Measurements from ENCODE around the gene SIGMAR1. TPM values are rescaled to one million over a fixed set of nuclear protein-coding genes. Genes with fewer than 3 reads are reported as not detected.

The SIGMAR1 gene
- polyA plus RNA-seq, 4 donors, result 44.0 to 57.1 (median 49.5) TPM

DNA sequence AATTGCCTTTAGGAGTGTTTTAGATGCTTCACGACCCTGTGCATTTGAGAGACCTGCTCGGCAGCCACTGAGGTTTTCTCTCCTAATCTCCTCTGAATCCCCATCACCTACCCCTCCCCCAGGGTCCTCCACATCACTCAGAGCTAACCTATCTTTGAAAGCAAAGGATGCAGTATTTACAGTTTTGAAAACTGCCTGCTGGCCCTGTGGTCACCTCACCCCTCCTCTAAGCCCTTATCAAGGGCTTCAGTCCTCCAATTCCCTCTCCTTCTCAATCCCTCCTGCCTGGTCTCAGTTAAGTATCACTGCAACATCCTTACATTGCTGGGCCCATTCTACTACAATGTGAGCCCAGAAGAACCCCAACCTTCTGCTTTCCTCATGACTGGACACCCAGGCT lies 30.3 kb downstream of the SIGMAR1 start:
- DNase-seq (ENCODE audit: low read depth in 4 of 4, low spot score in 2 of 4), result no peak

DNA sequence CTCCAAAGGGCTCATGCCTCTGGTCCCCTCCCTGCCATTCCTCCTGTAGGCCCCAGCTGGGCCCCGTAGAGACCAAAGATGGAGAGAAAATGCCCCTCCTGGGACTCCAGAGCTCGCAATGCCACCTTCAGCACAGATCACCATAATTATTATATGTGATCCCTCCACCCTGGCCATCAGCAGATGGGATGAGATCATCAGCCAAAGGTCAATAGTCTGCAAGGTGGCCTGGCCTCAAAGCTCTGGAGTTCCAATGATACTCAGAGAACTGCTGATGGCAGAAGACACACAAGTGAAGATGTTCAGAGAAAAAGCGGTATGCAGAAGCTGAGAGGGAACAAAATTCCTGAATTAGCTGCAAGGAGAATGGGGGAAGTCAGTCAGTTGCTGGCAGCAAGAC lies 30.7 kb downstream of the SIGMAR1 start:
- no peak for DNase-seq (ENCODE audit: low read depth in 4 of 4, low spot score in 2 of 4)

DNA sequence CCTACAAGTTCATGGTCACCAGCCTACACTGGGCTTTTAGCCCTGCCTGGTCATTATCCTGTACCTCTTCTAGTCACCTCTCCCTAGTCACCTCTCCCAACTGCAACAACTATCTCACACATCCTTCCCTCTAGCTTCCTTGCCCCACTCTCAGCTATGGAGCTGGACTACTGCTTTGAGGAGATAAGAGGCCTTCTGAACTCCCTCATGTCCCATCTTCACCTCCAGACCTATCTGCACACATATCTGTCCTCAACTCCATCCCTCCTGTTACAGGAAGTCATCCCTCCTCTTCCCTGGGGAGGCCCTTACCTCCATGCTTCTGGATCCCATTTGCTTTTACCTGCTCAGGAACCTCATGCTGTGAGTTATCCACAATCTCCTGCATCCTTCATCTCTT lies 31.4 kb downstream of the SIGMAR1 start:
- DNase-seq (ENCODE audit: low read depth in 4 of 4, low spot score in 2 of 4), result no peak

DNA sequence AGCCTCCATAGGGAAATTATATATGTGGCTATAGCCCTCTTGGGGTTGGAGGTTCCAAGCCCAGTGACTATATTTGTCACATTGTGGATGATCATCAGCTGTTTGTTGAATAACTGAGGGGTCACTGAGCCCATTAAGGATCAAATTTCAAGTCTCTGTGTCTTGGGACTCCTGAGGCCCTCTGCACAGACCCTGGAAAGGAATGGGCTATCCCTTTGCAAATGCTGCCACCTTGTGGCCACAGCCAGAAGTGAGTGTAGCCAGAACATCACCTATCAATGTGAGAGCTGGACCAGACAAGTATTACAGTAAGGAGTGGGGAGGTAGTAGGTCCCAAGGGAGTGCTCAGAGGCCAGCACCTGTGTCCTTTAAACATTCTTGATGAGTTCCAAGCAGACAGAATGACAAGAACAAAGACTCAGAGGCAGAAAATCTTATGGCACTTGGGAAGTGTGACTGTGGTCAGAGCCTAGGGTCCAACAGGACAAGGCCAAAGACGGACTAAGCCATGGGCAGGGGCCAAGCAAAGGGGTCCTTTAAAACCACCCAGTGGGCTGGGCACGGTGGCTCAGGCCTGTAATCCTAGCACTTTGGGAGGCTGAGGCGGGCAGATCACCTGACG lies 33.9 kb downstream of the SIGMAR1 start:
- DNase-seq (ENCODE audit: low read depth in 4 of 4, low spot score in 2 of 4), result peak in 2 of 4 donors; percentile 65 to 78

DNA sequence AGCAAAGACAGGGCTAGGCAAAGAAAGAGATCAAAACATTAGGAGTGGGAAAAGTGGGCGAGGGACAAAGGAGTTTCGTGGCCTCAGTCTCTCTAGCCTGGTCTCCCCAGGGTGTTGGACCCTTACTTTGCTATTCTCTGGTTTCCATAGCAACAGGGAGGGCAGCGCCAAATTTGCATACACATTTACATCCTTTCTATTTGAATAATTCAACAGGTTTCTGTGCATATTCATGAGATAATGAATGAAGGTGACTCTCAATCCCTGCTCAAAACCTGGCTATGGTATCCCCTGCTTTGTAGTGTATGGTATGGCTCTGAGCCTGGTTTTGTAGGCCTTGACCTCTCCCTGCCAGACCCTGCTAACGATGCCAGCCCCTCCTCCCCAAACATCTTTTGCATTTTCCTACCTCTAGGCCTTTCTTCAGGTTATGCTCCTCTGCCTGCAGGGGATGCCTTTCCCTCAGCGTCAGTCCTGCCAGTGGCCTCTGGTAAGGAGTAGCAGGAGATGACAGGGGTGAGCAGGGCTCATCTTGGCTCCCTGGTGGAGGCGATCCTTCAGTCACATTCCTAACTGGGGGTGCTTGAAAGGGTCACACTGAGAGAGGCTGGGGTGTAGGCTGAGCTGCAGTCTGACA lies 35.5 kb downstream of the SIGMAR1 start:
- no peak for DNase-seq (ENCODE audit: low read depth in 4 of 4, low spot score in 2 of 4)

DNA sequence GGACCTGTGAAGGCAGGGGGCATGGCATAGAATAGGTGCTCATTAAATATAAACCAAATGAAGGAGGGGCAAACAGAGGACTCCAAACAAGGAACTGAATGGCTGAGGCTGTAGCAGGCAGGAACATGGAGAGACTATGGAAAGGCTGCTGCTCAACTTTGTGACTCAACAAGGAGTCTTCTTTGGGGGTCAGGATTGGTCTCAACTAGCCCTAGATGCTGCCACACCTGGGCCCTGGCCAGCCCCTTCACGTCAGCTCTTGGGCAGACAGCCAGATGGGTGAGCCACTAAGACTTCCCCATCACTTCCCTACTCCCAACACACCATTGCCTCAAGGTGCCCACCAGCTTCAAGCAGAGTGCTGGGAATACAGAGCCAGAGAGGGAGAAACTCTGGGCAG lies 36.7 kb downstream of the SIGMAR1 start:
- DNase-seq (ENCODE audit: low read depth in 4 of 4, low spot score in 2 of 4), result no peak

DNA sequence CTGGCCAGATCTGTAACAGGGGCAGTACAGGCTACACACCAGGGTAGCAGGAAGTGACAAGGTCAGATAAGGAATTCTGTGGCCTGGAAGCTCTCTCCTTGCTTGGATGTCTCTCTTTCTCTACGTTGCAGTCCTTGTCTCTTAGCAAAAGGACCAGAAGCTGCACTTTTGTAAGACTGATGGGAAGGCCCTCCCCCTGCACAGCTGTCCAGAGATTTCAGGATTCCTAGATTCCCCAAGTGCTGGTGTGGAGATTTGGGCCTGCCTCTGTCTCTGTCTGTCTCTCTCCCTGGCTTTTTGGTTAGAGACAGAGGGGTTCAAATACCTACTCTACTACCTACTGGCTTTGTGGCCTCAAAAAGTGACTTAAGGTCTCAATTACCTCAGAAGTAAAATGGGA lies 38.0 kb downstream of the SIGMAR1 start:
- no peak for DNase-seq (ENCODE audit: low read depth in 4 of 4, low spot score in 2 of 4)

DNA sequence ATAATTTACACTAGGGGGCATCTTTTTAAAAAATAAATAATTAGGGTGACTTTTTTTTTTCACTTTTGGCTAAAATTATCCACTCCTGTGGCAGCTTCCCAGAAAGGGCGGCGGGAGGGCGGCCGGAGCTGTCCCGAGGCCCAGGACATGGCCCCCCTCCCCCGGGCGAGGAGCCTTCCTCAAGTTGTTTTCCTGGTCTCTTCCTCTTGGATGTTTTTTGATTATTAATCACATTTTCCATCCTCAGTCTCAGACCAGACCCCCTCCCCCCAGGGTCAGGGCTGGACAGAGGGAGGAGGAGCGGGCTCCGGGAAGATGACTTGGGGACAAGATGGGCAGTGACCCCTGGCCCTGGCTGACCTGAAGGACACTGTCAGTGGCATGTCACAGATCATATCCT lies 43.4 kb downstream of the SIGMAR1 start:
- no peak for DNase-seq (ENCODE audit: low read depth in 4 of 4, low spot score in 2 of 4)

DNA sequence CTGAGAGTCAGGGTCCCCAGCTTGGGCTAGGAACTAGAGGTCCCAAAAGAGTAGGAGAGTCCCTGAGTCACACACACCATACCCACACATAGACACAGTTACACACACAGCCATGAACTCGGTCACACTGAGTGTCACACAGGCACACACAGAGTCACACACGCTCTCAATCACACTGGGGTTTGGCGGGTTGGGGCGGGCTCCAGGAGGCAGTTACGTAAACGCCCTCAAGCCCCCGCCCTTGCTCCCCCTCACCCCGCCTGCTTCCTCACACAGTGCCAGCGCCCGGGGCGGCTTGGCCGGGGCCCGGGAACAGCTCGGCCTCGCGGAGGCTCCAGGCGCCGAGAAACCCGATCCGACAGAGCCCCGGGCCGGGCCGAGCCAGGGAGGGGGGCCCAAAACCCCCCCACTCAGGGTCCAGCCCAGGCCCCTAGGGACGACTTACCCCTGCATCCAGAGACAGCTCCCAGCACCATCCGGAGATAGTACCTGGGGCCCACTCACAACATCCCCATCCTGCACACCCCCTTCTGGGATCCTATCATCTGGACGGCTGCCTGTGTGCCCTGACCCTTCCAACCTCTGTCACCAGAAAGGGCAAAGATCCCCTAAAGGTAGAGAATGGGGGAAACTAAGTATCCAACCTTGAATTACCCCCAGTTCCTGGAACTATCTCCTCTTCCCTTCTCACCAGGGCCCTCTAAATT lies 44.5 kb downstream of the SIGMAR1 start:
- DNase-seq (ENCODE audit: low read depth in 4 of 4, low spot score in 2 of 4), result no peak

DNA sequence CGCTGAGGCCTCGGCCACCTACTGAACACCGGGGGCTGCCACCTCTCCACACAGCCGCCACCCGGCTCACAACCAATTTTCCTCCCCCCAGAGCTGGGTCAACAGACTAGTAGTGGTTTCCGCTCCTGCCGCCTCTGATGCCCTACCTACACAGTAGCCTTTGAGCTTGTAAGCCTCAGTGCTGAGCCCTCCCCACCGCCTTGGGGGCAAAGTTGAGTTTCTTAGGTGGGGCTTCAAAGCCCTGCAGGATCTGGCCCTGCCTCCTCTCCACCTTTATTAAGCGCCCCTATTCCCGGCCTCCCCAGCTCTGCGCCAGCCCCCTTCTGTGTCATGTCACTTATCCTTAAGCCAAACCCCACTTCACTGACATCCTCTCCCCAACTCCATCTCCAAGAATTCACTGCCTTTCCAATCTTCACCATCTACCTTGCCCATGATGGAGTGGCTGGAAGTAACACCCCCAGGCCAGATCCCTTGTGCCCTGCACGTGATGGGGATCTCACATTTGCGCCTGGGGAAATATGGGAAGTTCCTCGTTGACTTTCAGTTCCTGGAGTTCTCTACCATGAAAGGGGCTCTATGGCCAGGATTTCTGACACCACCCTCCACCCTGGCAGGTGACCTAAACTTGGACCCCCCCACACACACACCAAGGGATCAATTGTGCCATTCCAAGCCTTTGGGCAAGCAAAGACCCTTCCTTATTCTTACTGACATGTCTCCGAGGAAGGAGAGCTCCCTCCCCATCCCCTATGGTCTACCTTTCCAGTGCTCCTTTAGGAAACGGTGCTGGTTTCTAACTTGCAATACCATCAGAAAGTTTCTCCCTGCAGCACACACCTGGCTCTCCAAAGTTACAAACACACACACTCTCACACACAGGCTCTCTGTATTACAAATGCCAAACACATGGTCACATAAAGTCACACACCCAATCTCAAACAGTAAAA lies 45.4 kb downstream of the SIGMAR1 start:
- DNase-seq (ENCODE audit: low read depth in 4 of 4, low spot score in 2 of 4), result no peak

DNA sequence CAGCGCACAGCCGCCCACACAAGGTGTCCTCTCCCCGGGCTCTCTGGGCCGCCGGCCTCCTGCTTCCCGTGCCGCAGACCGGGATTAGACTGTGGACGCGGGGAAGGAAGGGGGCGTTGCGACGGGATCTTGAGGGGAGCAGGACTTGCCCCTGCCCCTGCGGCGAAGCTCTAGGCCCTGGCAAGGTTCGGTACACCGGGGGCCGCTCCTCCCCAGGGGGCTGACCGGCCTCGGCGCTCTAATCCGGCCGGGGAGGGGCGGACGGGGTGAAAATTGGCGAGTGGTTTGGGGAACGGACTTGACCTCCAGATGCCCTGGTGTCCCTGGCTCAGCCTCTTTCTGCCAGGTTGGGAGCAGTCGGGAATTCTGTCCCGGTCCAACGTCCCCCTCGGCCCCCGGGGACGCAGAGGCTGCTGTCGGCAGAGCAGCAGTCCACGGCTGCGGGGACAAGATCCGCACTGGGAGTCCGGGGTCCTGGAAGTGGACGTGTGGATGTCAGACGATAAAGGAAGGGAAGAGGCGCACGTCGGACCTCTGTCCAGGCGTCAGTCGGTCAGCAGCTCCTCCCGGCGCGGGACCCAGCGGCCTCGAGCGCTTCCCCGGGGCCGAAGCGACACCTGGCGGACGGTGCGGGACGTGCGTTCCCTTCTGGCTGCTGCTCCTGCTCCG lies 46.2 kb downstream of the SIGMAR1 start:
- DNase-seq (ENCODE audit: low read depth in 4 of 4, low spot score in 2 of 4), result no peak

DNA sequence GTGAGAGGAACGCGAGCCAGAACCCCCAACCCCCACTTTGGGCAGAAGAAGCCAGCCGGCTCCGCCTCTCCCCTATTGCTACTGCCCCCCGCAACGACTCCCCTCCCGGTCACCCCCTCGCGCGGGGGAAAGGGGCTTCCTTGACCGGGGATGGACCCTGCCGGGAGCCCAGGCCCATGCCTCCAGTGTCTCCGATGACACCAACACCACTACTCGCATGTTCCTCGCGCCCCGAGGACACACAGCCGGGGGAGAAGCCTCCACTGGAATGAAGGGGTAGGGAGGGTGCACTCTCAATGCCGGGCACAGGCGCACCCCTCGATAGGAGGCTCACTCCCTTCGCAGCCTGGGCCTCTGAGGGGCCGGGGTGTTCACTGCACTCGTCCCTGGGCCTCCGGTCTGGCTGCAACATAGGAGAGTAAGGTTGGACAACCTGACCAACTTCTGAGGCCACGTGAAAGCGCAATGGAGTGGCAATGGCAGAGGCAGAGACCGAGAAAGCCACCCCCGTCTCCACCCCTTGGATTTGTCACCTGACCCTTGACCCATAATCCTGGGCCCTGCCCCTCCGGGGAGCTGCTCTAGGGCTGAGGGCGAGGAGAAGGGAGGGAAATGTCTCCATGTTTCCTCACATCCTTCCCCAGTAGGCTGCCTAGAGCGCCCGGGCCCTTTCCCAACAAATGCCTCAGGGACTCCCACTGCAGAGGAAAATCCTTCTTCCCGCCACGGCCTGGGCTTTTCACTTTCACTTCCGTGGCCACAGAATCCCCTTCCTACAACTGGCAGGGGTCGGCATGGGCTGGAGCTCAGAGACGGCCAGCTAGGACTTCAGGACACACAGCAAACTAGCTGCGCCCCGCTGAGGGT lies 47.0 kb downstream of the SIGMAR1 start:
- DNase-seq (ENCODE audit: low read depth in 4 of 4, low spot score in 2 of 4), result no peak

DNA sequence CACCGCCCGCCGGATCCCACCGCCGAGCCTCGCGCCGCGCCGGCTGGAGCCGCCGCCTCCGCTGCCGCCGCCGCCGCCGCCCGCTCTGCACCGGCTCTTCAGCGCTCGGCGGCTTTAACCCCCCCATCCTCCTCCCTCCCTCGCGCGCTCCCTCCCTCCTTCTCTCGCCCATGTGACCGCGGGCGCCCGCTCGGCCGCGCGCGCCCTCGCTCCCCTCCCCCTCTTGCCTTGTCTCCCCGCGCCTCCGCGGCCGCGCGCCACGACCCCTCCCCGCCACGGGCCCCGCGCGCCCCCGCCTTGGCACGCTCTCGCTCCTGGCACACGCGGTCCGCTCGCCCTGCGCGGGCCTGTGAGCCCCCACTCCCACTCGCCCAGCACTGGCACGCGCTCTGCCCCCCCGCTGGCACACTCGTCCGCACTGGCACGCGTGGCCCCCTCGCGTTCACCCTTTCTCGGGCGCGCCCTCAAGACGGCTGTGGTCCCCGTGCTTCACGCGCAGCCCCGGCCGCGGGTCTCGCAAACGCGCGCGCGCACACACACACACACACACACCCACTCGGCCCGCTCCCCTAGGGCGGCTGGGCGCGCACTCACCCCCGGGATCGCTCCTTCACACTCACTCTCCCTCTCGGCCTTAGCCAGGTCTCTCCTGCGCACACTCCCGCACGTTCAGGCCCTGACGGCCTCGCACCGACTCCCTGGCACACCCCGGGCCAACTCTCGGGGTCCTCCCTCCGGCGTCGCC lies 47.8 kb downstream of the SIGMAR1 start, which contains the start of gene CNTFR:
Gene CNTFR, minus strand, starts transcription at position 89 of the 745 bp plus-strand sequence. CDS start 20,743 bp downstream, outside the sequence.
- no peak for DNase-seq (ENCODE audit: low read depth in 4 of 4, low spot score in 2 of 4)

DNA sequence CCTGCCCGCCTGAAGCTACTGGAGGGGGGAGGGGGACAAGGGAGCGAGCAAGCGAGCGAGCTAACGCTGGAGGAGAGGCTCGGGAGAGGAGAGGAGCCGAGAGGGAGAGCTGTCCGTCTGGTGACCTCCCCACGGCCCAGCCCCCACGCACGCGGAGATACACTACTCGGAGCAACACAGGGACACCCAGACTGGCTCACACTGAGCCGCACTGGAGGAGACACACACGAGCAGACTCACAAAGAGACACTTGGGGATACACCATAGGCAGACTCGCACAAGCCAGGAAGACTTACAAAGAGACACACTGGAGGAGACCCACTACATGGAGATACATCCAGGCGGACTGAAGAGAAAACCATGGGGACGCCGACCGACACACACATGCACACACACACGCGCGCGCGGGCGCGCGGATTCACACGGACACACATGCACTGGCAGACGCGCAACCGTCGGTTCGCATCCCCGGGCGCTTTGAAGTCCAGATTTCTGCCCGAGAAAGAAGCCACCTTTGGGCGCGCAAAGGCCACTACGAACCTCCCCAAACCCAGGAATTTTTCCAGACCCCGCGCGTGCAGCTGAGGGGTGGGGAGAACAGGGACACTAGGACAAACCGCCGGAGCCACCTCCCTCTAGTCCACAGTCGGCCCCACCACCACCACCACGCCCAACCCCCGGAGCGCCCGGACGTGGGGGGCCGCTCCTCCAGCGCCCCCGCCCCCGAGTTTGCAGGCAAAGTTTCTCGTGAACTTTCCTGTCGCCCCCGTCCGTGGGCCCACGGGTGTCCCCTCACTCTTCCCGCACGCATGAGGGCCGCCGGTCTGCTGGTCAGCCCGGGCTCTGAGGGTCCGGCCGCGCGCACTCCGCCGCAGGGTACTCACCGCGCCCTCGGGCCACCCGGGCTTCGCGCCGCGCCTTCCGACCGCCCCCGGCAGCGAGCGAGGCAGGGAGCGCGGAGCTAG lies 48.6 kb downstream of the SIGMAR1 start:
- no peak for DNase-seq (ENCODE audit: low read depth in 4 of 4, low spot score in 2 of 4)

DNA sequence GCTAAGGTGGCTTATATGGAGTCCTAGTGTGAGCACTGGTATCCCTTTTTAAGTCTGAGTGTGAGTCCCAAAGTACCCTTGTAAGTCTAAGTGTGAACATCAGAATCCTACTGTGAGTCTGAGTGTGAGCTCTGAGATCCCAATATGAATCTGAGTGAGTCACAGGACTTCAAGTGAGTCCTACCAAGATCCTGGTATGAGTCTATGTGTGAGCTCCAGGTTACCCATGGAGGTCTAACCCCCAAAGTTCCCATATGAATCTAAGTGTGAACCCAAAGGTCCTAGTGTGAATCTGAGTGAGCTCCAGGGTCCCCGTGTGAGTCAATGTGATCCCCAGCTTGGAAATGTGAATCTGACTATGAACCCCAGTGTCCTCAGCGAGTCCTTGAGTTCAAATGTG lies 50.3 kb downstream of the SIGMAR1 start:
- no peak for DNase-seq (ENCODE audit: low read depth in 4 of 4, low spot score in 2 of 4)

DNA sequence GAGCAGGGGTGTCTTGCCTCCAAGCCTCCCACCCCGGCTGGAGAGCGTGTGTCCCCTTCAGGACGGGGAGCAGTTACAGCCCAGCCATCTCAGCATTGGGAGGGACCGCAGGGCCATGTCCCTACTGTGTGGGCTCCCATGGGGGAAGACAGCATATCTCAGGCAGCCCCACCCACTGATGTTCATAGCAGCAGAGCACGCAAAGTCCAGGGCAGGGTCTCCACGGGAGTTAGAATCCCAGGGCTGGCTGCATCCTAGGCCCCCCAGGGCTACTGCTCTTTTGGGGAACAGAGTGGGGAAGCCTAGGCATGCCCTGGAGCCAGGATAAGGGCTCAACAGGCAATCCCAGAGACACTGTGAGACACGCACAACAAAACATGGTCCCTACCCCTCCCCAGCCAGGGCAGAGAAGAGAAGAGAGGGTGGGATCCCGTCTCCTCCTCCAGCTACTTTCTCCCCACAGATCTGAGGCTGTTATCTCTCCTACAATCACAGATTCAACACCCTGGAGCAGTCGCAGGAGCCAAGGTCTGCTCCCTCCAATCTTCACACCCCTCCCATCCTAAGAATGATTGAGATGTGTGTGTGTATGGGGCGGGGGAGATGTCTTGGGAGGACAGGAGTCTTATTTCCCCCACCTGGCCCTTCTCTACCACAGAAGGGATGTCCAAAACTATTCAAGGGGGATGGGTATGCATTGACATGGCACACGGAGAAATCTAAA lies 51.5 kb downstream of the SIGMAR1 start:
- DNase-seq (ENCODE audit: low read depth in 4 of 4, low spot score in 2 of 4), result no peak

DNA sequence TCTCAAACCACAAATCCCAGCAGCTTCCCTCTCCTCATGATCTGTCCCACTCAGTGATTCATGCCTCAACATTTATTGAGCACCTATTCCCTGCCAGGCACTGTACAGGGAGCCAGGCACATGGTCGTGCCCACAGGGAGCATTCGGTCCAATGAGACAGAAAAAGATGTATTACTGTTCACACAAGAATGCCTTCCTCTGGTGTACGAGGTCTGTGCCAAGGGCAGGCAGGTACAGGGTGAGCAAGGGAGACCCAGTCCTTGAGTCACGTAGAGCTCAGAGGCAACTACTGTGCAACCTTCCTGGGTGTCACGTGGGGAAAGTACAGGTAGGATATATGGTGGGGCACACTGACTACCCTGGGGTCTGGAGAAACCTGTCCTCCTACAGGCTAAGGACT lies 52.6 kb downstream of the SIGMAR1 start:
- no peak for DNase-seq (ENCODE audit: low read depth in 4 of 4, low spot score in 2 of 4)

Measured in left renal cortex interstitium (tissue), 4 donors.